Kidney glomerular epithelial cell (primary cell): Measurements from ENCODE around the gene WWTR1.

Experiments used
- DNase-seq: peaks from one replicate; lab custom pipeline; 2025; lab: John Stamatoyannopoulos, UW

The WWTR1 gene

GRCh38 chr3:149534671-149535332 is 123.0 kb downstream of the WWTR1 start:
- no peak for DNase-seq

- no peak for DNase-seq
These were observed 123.7 kb downstream of the WWTR1 start for GRCh38 chr3:149534082-149534481.

GRCh38 chr3:149532489-149533180 is 125.2 kb downstream of the WWTR1 start:
- DNase-seq: no peak

- DNase-seq: no peak
These were observed 128.7 kb downstream of the WWTR1 start for GRCh38 chr3:149529099-149529498.

GRCh38 chr3:149528340-149528650 is 129.5 kb downstream of the WWTR1 start:
- DNase-seq: no peak

- DNase-seq: peak; percentile 11
These were observed 130.1 kb downstream of the WWTR1 start for GRCh38 chr3:149527531-149528339.

GRCh38 chr3:149523512-149524299 is 134.1 kb downstream of the WWTR1 start:
- no peak for DNase-seq

- no peak for DNase-seq
These were observed 137.9 kb downstream of the WWTR1 start for GRCh38 chr3:149519912-149520311.

GRCh38 chr3:149516920-149517319 is 140.9 kb downstream of the WWTR1 start:
- DNase-seq: no peak

- DNase-seq: no peak
These were observed 142.6 kb downstream of the WWTR1 start for GRCh38 chr3:149515249-149515648.

GRCh38 chr3:149514471-149514870 is 143.4 kb downstream of the WWTR1 start:
- DNase-seq: no peak

- peak; percentile 43 for DNase-seq
These were observed 145.6 kb downstream of the WWTR1 start for GRCh38 chr3:149512073-149512782.

- DNase-seq: no peak
These were observed 146.7 kb downstream of the WWTR1 start for GRCh38 chr3:149511040-149511626.

- DNase-seq: no peak
These were observed 147.3 kb downstream of the WWTR1 start for GRCh38 chr3:149510480-149510879.

GRCh38 chr3:149509526-149509925 is 148.3 kb downstream of the WWTR1 start:
- DNase-seq: no peak

- DNase-seq: no peak
These were observed 150.1 kb downstream of the WWTR1 start for GRCh38 chr3:149507491-149508324.

GRCh38 chr3:149506965-149507364 is 150.9 kb downstream of the WWTR1 start:
- no peak for DNase-seq

GRCh38 chr3:149506540-149506939 is 151.3 kb downstream of the WWTR1 start:
- peak; percentile 71 for DNase-seq

GRCh38 chr3:149502438-149502837 is 155.4 kb downstream of the WWTR1 start:
- no peak for DNase-seq

GRCh38 chr3:149501524-149501923 is 156.3 kb downstream of the WWTR1 start:
- peak; percentile 77 for DNase-seq
